Epithelial cell of esophagus (primary cell): ENCODE data around the gene ABR.
"Not testable (repeated sequence)": the region's sequence is repeated elsewhere in the genome, so short reads cannot be mapped to it uniquely, and the experiment has no call there.

Experiments used
- DNase-seq: peaks from one replicate; pipeline ENCODE4 v3.0.0; 2010; ENCODE audit warnings: low read depth
- H3K4me3 ChIP-seq: 2 replicates; pipeline ENCODE4 v1.5.1; 2011; ENCODE audit warnings: mild to moderate bottlenecking, low read length, control low read depth
- CTCF ChIP-seq: IDR thresholded peaks from 2 replicates; pipeline ENCODE4 v1.5.1; 2011; ENCODE audit warnings: low read depth, mild to moderate bottlenecking, low read length, control low read depth, inconsistent platforms; ENCODE audit not compliant: insufficient read depth; ENCODE audit errors: missing control alignments

The ABR gene

GRCh38 chr17:1202291-1202690 lies 22.5 kb upstream of the ABR start:
- no peak overlapping the region for H3K4me3 ChIP-seq
- DNase-seq, result no peak
- TF ChIP-seq CTCF, result no peak

- no peak overlapping the region for H3K4me3 ChIP-seq
- no peak for TF ChIP-seq CTCF
- no peak for DNase-seq
These were observed 21.4 kb upstream of the ABR start for GRCh38 chr17:1201132-1201702.

GRCh38 chr17:1199271-1199743 lies 19.5 kb upstream of the ABR start:
- DNase-seq, result not testable (repeated sequence)

GRCh38 chr17:1197781-1198490 lies 18.2 kb upstream of the ABR start:
- DNase-seq, result no peak
- no peak for TF ChIP-seq CTCF
- H3K4me3 ChIP-seq, result no peak overlapping the region

More at GRCh38 chr17:1199271-1199743, 19.5 kb upstream of the ABR start:
- H3K4me3 ChIP-seq, result not testable (repeated sequence)

- DNase-seq, result no peak
- no peak for TF ChIP-seq CTCF
- no peak overlapping the region for H3K4me3 ChIP-seq
These were observed 17.6 kb upstream of the ABR start for GRCh38 chr17:1197379-1197778.

GRCh38 chr17:1196946-1197345 lies 17.2 kb upstream of the ABR start:
- no peak overlapping the region for H3K4me3 ChIP-seq
- DNase-seq, result no peak
- TF ChIP-seq CTCF, result no peak

- TF ChIP-seq CTCF, result no peak
- no peak for DNase-seq
- no peak overlapping the region for H3K4me3 ChIP-seq
These were observed 13.3 kb upstream of the ABR start for GRCh38 chr17:1192911-1193699.
